K562 (cell line): Measurements from ENCODE around the gene COL16A1. TPM values are rescaled to one million over a fixed set of nuclear protein-coding genes. Genes with fewer than 3 reads are reported as not detected.
A peak's percentile ranks its signal among the peaks of the same experiment; 100 is the strongest.

ENCODE experiments used
- C11orf30 ChIP-seq: fragments of 450-650 bp; IDR thresholded peaks from 2 replicates; pipeline ENCODE4 v1.6.1; 2016; ENCODE audit warnings: low read depth, mild to moderate bottlenecking
- EP300 ChIP-seq: IDR thresholded peaks from 2 replicates; pipeline ENCODE4 v1.6.1; 2012; ENCODE audit warnings: low read length, improper control_type of control experiment
- GATA2 ChIP-seq: sonication (generic); formaldehyde crosslinking; IDR thresholded peaks from 2 replicates; pipeline ENCODE4 v1.4.0; 2020; ENCODE audit warnings: mild to moderate bottlenecking, missing genetic modification reagents
- JUND ChIP-seq, 2 experiments: IDR thresholded peaks; 2 replicates in 1 of 2; 3 replicates in 1 of 2; pipeline ENCODE4 v1.6.1; 2011; ENCODE audit warnings: borderline replicate concordance in 2 of 2, low read depth in 2 of 2, low read length in 2 of 2, improper control_type of control experiment in 1 of 2, missing biosample characterization in 1 of 2, missing genetic modification characterization in 1 of 2, missing genetic modification reagents in 1 of 2
- MAFK ChIP-seq: IDR thresholded peaks from 2 replicates; pipeline ENCODE4 v1.6.1; 2011; ENCODE audit warnings: low read length, improper control_type of control experiment
- ZNF561 ChIP-seq: fragments of 450-650 bp; formaldehyde crosslinking; conservative IDR thresholded peaks from 2 replicates; pipeline ENCODE4 v1.4.0; 2020; ENCODE audit warnings: mild to moderate bottlenecking, moderate library complexity
- polyA plus RNA-seq, 8 experiments: library from polyadenylated mRNA; depleted of rRNA in 4 of 8; stranded (reverse) in 5 of 8; unstranded in 3 of 8; fragments of >200 nt; fragmentation: Nextera tagmentation in 2 of 8; fragmentation: Illumina TruSeq in 1 of 8; extraction: Ambion mirVana in 2 of 8; extraction: Trizol in 1 of 8; gene quantifications; 2 replicates each; pipeline versions ENCODE4 v1.2.1 to v1.2.3, GENCODE V29; 2011 to 2014; ENCODE audit warnings: inconsistent platforms in 1 of 8, missing spikeins in 1 of 8
- total RNA-seq, 7 experiments: library from RNA; depleted of rRNA in 6 of 7; stranded (reverse); fragments of >200 nt in 6 of 7; fragmentation: Illumina TruSeq in 2 of 7; extraction: Trizol in 2 of 7; gene quantifications; 2 replicates each; pipeline versions ENCODE4 v1.2.1 to v1.2.3, GENCODE V29; 2011 to 2021; ENCODE audit warnings: low replicate concordance in 1 of 7
- TF ChIP-seq, protein P1 (sequence below), 2 experiments: fragments of 450-650 bp in 1 of 2; sonication (generic) in 1 of 2; formaldehyde crosslinking in 1 of 2; IDR thresholded peaks in 1 of 2; conservative IDR thresholded peaks in 1 of 2; 2 replicates each; pipeline versions ENCODE4 v1.6.1 to v1.8.1; 2016 to 2023; ENCODE audit warnings: mild to moderate bottlenecking in 2 of 2, moderate library complexity in 2 of 2, inconsistent platforms in 1 of 2, missing genetic modification reagents in 1 of 2
- TF ChIP-seq, protein P2 (sequence below): fragments of 250-450 bp; sonication (Bioruptor Pico); IDR thresholded peaks from 2 replicates; pipeline ENCODE4 v1.4.0; 2020; ENCODE audit warnings: mild to moderate bottlenecking, moderate library complexity

COL16A1 gene
- total and polyA plus RNA-seq, 9 of the 15 experiments (the other 6 are each of a cell fraction or from before 2014, with no cell fraction given): 0.11 to 0.60 (median 0.11) TPM; not detected in 6

DNA sequence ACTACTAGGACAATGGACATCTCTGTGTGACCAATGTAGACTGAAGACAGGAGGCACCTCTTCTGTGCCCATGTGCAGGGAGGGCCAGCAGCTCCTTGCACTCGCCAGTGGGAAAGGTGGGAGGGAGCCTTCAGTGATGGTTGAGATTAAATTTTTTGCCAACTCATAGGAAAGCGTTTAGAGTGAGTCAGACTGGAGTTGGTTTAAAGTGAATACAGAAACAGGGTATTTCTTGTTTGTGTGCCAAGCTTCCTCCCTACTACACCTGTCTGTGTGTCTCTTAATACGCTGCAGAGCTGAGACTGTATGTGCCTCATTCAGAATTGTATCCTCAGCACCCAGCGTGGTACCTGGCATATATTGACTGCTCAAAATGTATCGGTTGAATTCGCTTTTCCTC, 13.5 kb upstream of the COL16A1 start (continued):
- TF ChIP-seq, protein P1, sequence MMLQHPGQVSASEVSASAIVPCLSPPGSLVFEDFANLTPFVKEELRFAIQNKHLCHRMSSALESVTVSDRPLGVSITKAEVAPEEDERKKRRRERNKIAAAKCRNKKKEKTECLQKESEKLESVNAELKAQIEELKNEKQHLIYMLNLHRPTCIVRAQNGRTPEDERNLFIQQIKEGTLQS (IDR thresholded peaks at IDR 0.05): peak; percentile 53; the same call in 1 of the 2 replicates
- TF ChIP-seq, protein P1 (CRISPR knock-in tag; conservative IDR thresholded peaks at IDR 0.05): no peak
- peak; percentile 78 for TF ChIP-seq MAFK
- TF ChIP-seq, protein P2, sequence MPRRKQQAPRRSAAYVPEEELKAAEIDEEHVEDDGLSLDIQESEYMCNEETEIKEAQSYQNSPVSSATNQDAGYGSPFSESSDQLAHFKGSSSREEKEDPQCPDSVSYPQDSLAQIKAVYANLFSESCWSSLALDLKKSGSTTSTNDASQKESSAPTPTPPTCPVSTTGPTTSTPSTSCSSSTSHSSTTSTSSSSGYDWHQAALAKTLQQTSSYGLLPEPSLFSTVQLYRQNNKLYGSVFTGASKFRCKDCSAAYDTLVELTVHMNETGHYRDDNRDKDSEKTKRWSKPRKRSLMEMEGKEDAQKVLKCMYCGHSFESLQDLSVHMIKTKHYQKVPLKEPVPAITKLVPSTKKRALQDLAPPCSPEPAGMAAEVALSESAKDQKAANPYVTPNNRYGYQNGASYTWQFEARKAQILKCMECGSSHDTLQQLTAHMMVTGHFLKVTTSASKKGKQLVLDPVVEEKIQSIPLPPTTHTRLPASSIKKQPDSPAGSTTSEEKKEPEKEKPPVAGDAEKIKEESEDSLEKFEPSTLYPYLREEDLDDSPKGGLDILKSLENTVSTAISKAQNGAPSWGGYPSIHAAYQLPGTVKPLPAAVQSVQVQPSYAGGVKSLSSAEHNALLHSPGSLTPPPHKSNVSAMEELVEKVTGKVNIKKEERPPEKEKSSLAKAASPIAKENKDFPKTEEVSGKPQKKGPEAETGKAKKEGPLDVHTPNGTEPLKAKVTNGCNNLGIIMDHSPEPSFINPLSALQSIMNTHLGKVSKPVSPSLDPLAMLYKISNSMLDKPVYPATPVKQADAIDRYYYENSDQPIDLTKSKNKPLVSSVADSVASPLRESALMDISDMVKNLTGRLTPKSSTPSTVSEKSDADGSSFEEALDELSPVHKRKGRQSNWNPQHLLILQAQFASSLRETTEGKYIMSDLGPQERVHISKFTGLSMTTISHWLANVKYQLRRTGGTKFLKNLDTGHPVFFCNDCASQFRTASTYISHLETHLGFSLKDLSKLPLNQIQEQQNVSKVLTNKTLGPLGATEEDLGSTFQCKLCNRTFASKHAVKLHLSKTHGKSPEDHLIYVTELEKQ (CRISPR knock-in tag): no peak
- TF ChIP-seq EP300: peak; percentile 30; the same call in 1 of the 2 replicates
- peak; percentile 38; the same call in 1 of the 2 replicates for TF ChIP-seq GATA2 (CRISPR knock-in tag)
- no peak for TF ChIP-seq ZNF561 (CRISPR knock-in tag)
- peak; percentile 87 for TF ChIP-seq C11orf30
- peak; percentile 81 for TF ChIP-seq JUND (IDR thresholded peaks at IDR 0.05; ENCODE audit: borderline replicate concordance, low read depth, low read length)
- peak; percentile 68; the same call in 2 of the 3 replicates for TF ChIP-seq JUND (tag; IDR thresholded peaks at IDR 0.05; ENCODE audit: borderline replicate concordance, low read depth, low read length)
